ENCODE data around the gene NR4A3.
"Not testable (repeated sequence)": the region's sequence is repeated elsewhere in the genome, so short reads cannot be mapped to it uniquely, and the experiment has no call there.

The NR4A3 gene

DNA sequence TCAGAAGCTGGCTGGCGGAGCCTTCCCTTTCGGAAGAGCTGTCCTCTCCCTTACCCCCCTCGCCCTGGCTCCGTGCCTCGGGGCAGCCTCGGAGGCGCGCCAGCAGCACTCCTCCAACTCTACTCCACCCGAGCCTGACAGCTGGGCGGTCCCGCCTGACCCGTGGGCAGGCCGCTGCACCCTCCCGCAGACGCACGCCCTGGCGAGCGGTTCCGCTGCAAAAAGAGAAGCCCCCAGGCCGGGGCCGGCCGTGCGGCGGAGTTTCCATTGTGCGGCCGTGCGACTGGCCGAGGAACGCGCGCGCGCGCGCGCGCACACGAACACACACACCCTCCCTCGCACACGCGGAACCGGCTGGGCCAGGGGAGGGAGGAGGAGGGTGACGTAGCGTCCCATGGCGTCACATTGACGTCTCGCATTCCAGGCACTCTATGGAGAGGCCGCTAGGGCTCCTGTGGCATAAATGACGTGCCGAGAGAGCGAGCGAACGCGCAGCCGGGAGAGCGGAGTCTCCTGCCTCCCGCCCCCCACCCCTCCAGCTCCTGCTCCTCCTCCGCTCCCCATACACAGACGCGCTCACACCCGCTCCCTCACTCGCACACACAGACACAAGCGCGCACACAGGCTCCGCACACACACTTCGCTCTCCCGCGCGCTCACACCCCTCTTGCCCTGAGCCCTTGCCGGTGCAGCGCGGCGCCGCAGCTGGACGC lies at the start of gene NR4A3:
Gene NR4A3 (plus strand): TSS at position 490 of the 713 bp plus-strand sequence. CDS start 6,158 bp downstream, outside the sequence.
- peak within 1 kb of the TSS; percentile 99 for H3K27ac Mint-ChIP-seq
- H3K4me1 Mint-ChIP-seq (ENCODE audit: low read depth) = peaks cover 84% of the 10 kb centered on the region
- H3K36me3 Mint-ChIP-seq (ENCODE audit: low read depth) = peaks cover 42% of the 10 kb centered on the region
- peak within 1 kb of the TSS; percentile 98 for H3K4me3 Mint-ChIP-seq
- peaks cover 15% of the 10 kb centered on the region for H3K27me3 Mint-ChIP-seq
- H3K9me3 Mint-ChIP-seq = no peaks in the 10 kb centered on the region
- DNase-seq = peak; percentile 87

DNA sequence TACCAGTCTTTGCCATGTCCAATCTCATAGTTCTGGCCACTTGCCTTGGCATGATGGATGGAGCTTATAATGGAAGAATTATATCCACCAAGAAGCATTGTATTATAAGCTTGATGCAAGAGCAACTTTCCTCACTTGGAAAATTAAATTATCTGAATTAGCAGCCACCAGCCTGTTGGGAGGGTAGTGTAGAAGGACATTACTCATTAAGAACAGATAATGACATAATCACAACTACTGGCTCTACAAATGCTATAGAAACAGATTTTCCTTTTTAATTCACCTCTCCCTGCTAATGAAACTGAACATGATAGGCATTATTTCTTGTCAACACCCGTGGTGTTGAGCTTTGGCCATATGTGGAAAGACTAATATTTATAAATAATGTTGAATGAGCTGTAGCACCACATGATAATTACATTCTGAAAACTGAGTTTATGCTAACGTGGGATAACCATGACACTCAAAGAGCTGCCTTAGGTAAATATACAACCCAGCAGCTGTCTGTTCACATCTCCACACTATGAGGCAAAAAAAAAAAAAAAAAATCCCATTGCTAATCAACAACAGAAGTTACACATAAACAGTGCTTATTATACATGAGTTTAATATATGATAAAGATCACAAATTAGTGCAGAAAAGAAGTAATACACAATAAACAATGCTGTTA lies 48.1 kb upstream of the NR4A3 start:
- Mint-ChIP-seq H3K36me3 (ENCODE audit: low read depth) (no peaks in the 10 kb centered on the region), H3K27ac (no peak overlapping the region), H3K27me3 (peaks cover 19% of the 10 kb centered on the region), H3K4me3 (no peak overlapping the region), H3K4me1 (ENCODE audit: low read depth) (peaks cover 10% of the 10 kb centered on the region), H3K9me3 (no peaks in the 10 kb centered on the region)
- no peak for DNase-seq

DNA sequence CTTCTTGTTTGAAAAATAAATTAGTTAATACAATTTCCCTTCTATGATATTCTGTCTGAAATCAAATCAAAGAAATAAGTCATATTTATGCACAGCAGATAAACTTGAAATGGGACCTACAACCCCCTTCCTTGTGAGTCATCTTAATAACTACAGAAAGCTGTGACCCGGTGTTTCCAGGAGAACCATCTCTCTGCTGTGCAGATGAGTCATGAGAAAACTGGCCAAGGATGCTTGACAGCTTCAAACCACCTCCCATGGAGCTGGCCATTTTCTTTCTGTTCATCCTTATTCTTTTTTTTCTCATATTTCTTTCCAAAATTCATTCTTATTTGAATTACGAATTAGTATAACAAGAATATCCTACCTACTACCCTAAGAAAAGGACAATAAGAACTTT lies 43.4 kb upstream of the NR4A3 start:
- Mint-ChIP-seq H3K27ac (no peak overlapping the region), H3K4me3 (no peak overlapping the region), H3K4me1 (ENCODE audit: low read depth) (peaks cover 25% of the 10 kb centered on the region), H3K9me3 (no peaks in the 10 kb centered on the region), H3K27me3 (peaks cover 22% of the 10 kb centered on the region), H3K36me3 (ENCODE audit: low read depth) (no peaks in the 10 kb centered on the region)
- DNase-seq = no peak

DNA sequence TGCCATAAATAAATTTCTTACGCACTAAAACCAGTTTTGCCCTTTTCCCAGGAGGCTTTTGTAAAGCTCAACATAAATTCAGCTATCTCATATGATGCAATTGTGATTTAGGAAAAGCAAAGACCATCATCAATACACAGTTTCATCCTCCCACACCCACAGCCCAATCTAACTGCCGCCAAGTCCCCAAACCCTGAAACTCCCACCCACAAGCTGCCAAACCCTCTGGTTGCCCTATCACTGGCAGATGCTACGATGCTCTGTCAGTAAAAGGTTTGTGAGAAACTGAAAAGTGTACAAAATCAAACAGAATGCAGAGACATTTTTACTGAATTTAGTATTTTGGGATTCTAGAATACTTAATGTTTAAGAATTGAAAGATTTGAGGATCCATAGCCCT lies 42.8 kb upstream of the NR4A3 start:
- Mint-ChIP-seq H3K36me3 (ENCODE audit: low read depth) (no peaks in the 10 kb centered on the region), H3K9me3 (no peaks in the 10 kb centered on the region), H3K4me1 (ENCODE audit: low read depth) (peaks cover 27% of the 10 kb centered on the region), H3K27me3 (peaks cover 26% of the 10 kb centered on the region), H3K4me3 (no peak overlapping the region), H3K27ac (peak overlapping the region; percentile 51)
- DNase-seq = no peak

DNA sequence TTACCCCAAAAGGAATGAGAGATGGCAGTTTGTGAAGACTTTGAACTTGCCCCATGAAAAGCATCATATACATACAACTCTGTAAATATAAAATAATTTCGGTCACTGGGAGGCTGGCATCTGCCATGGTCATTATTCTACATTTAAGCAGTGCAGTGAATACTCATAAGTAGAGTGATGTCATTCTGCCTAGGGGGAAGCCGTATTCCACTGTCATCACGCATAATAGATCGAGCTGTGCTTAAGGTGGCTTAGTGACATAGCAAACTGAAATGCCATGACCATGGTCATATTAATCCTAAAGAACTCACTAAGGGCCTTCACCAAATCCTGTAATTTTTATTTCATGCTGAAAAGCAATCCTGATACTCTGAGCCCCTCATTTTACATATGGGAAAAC lies 42.4 kb upstream of the NR4A3 start:
- Mint-ChIP-seq H3K4me1 (ENCODE audit: low read depth) (peaks cover 27% of the 10 kb centered on the region), H3K4me3 (no peak overlapping the region), H3K27me3 (peaks cover 29% of the 10 kb centered on the region), H3K27ac (peak overlapping the region; percentile 51), H3K36me3 (ENCODE audit: low read depth) (no peaks in the 10 kb centered on the region), H3K9me3 (no peaks in the 10 kb centered on the region)
- no peak for DNase-seq

DNA sequence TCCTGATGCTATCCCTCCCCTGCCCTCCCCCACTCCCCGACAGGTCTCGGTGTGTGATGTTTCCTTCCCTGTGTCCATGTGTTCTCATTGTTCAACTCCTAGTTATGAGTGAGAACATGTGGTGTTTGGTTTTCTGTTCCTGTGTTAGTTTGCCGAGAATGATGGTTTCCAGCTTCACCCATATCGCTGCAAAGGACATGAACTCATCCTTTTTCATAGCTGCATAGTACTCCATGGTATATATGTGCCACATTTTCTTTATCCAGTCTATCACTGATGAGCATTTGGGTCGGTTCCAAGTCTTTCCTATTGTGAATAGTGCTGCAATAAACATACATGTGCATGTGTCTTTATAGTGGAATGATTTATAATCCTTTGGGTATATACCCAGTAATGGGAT lies 39.3 kb upstream of the NR4A3 start:
- Mint-ChIP-seq H3K27me3 (peaks cover 48% of the 10 kb centered on the region), H3K4me1 (ENCODE audit: low read depth) (peaks cover 27% of the 10 kb centered on the region)
- H3K27ac Mint-ChIP-seq; DNase-seq; H3K36me3 Mint-ChIP-seq (ENCODE audit: low read depth); H3K4me3 Mint-ChIP-seq; H3K9me3 Mint-ChIP-seq: not testable (repeated sequence)

DNA sequence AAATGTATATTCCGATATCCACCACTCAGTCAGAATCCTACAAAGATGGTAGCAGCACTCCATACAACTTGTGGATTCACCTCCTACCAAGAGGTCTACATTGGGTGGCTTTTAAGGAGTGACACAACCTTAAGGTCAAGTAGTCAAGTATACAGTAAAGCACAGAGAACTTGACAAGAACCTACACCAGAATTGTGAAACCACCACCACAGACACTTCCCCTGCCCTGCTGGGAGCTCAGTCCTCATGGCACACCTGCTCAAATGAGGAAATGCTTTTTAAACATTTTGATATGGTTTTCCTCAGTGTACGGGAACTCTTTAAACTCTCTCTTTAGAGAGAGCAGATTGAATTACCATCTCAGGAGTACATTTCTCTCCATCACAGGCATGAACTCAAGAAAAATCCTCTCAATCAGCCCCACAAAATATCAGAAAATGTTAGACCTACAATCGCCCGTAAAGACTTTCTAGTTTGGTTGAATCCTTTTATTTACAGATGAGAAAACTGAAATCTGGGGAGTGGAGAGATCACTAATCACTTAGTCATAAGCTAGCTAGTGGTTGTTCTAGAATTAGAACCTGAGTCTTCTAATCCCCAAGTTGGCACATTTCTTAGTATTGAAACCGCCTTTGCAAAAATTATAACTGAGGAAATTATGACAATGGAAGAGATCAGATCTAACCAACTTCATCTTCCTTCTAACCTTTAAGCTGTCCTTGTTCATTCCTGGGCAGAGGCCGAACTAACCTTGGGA lies 38.5 kb upstream of the NR4A3 start:
- no peaks in the 10 kb centered on the region for H3K36me3 Mint-ChIP-seq (ENCODE audit: low read depth)
- H3K4me1 Mint-ChIP-seq (ENCODE audit: low read depth) = peaks cover 22% of the 10 kb centered on the region
- no peak overlapping the region for H3K4me3 Mint-ChIP-seq
- peaks cover 53% of the 10 kb centered on the region for H3K27me3 Mint-ChIP-seq
- no peak for DNase-seq
- no peaks in the 10 kb centered on the region for H3K9me3 Mint-ChIP-seq
- H3K27ac Mint-ChIP-seq = no peak overlapping the region

DNA sequence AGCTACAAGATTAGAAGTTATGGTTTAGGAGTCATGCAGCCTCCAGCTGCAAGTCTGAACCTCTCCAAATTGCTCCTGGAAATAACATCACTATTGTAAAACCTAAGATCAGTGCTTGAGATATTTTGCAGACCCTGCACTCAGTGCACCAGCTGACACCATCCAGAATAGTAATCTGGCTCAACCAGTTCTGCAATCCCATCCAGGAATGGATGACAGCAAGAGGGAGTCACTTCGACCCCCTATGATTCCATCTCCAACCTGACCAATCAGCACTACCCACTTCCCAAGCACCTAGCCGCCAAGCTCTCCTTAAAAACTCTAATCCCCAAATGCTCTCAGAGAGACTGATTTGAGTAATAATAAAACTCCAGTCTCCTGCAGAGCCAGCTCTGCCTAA lies 37.9 kb upstream of the NR4A3 start:
- Mint-ChIP-seq H3K36me3 (ENCODE audit: low read depth) (no peaks in the 10 kb centered on the region), H3K27me3 (peaks cover 55% of the 10 kb centered on the region), H3K9me3 (no peaks in the 10 kb centered on the region), H3K27ac (no peak overlapping the region), H3K4me3 (no peak overlapping the region), H3K4me1 (ENCODE audit: low read depth) (peaks cover 15% of the 10 kb centered on the region)
- no peak for DNase-seq

DNA sequence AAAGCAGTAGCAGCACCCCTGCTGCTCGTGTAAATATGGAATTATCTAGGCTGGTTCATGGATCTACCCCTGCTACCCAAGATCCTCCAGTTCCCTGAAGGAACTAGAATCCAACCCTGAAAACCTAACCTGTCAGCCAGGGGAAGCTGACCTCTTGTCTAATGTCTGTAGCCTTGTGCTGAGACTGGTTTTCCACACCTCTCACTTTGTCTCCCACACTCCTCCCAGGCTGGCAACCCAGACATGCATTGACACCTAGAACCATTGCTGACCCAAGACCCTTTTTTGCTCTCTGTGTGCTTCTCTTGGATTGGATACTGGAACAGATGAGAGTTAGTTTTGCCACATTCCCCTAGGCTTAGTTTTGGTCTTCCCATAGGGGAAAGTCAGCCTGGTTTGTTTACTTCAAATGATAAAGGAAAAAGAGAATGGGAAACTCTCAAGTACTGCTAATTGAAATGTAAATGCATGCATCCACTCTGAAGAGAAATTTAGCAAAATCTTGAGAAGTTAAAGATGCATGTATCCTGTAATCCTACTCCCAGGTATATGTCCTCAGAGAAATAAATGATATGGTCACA lies 36.6 kb upstream of the NR4A3 start:
- Mint-ChIP-seq H3K4me1 (ENCODE audit: low read depth) (peaks cover 7% of the 10 kb centered on the region), H3K36me3 (ENCODE audit: low read depth) (no peaks in the 10 kb centered on the region), H3K9me3 (no peaks in the 10 kb centered on the region), H3K27ac (no peak overlapping the region), H3K4me3 (no peak overlapping the region), H3K27me3 (peaks cover 64% of the 10 kb centered on the region)
- DNase-seq = no peak

DNA sequence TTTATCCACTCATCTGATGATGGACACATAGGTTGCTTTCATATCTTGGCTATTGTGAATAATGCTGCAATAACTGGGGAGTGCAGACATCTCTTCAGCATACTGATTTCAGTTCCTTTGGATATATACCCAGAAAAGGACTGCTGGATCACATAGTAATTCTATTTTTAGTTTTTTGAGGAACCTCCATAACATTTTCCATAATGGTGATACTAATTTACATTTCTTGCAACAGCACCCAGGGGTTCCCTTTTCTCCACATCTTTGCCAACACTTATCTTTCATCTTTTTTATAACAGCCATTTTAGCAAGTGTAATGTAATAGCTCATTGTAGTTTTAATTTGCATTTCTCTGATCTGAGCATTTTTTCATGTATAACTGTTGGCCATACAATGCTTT lies 34.1 kb upstream of the NR4A3 start:
- H3K27ac Mint-ChIP-seq = no peak overlapping the region
- H3K4me3 Mint-ChIP-seq = no peak overlapping the region
- H3K4me1 Mint-ChIP-seq (ENCODE audit: low read depth) = peaks cover 7% of the 10 kb centered on the region
- no peak for DNase-seq
- H3K9me3 Mint-ChIP-seq = no peaks in the 10 kb centered on the region
- no peaks in the 10 kb centered on the region for H3K36me3 Mint-ChIP-seq (ENCODE audit: low read depth)
- peaks cover 59% of the 10 kb centered on the region for H3K27me3 Mint-ChIP-seq

DNA sequence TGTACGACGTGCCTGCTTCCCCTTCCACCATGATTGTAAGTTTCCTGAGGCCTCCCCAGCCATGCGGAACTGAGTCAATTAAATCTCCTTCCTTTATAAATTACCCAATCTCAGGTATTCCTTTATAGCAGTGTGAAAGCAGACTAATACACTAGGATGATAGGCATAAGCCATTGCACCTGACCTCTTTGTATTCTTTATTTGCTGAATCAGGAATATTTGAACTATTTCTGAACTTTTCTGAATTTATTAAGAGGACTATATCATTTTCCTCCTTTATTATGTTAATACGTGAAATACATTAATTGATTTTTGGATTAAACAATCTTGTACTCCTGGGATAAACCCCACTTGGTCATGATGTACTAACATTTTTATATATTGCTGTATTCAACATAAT lies 28.2 kb upstream of the NR4A3 start:
- peaks cover 37% of the 10 kb centered on the region for H3K27me3 Mint-ChIP-seq
- no peak overlapping the region for H3K27ac Mint-ChIP-seq
- H3K36me3 Mint-ChIP-seq (ENCODE audit: low read depth) = no peaks in the 10 kb centered on the region
- H3K9me3 Mint-ChIP-seq = no peaks in the 10 kb centered on the region
- H3K4me1 Mint-ChIP-seq (ENCODE audit: low read depth) = no peaks in the 10 kb centered on the region
- H3K4me3 Mint-ChIP-seq = no peak overlapping the region
- no peak for DNase-seq

DNA sequence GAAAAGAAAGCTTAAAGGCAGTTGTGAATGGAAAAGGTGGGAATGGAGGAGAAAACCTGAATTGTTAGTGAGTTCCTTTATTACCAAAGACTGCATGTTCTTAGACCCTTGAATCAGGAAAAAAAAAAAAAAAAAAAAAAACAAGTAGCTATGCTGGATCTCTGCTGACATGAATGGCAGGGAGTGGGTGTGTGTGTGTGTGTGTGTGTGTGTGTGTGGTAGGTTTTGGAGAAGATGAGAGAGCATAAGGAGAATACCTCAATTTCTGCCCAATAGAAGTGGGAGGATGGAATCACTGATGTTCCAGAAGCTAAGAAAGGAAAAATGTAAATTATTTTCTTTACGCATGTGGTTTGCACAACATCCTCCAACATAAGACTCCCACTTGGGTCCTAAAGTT lies 25.5 kb upstream of the NR4A3 start:
- no peak overlapping the region for H3K27ac Mint-ChIP-seq
- no peaks in the 10 kb centered on the region for H3K36me3 Mint-ChIP-seq (ENCODE audit: low read depth)
- H3K4me3 Mint-ChIP-seq = no peak overlapping the region
- H3K27me3 Mint-ChIP-seq = peaks cover 21% of the 10 kb centered on the region
- H3K9me3 Mint-ChIP-seq = no peaks in the 10 kb centered on the region
- DNase-seq = no peak
- H3K4me1 Mint-ChIP-seq (ENCODE audit: low read depth) = no peaks in the 10 kb centered on the region

DNA sequence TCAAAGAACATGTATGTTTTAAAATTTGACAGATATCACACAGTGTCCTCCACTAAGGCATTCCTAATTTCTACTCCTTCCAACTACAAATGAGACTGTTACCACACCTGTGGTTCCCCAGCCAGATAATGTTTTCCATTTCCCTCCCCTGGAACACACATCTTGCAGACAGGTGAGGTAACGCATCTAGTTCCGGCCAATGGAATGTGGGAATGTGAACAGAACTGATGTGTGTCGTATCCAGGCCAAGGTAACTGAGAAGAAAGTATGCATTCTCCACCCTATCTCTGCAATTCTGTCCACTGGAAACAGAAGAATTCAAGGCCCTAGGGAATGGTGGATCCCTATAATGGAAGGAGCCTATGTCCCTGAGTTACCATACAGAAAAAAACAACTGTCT lies 19.9 kb upstream of the NR4A3 start:
- H3K4me1 Mint-ChIP-seq (ENCODE audit: low read depth) = no peaks in the 10 kb centered on the region

DNA sequence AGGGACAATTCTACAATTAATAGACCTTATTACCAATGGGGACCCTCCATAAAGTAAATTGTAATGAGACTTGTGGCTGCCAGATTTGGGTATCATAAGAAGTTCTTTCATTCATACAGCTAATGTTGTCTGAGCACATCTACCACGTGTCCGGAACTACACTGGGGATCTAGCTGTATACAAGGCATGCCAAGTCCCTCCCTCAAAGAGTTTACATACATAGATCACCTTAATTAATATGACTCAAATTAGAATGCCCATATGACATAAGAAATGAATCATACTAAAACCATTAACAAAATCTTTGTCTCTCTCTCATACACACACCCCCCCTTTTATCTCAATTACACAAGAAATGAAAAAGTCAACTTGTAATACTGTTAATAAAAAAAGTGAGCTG lies 18.0 kb upstream of the NR4A3 start:
- H3K27ac Mint-ChIP-seq = no peak overlapping the region
- peaks cover 11% of the 10 kb centered on the region for H3K4me1 Mint-ChIP-seq (ENCODE audit: low read depth)
- H3K9me3 Mint-ChIP-seq = no peaks in the 10 kb centered on the region
- no peaks in the 10 kb centered on the region for H3K36me3 Mint-ChIP-seq (ENCODE audit: low read depth)
- DNase-seq = no peak
- H3K27me3 Mint-ChIP-seq = no peaks in the 10 kb centered on the region
- H3K4me3 Mint-ChIP-seq = no peak overlapping the region

More for the DNA sequence above, 19.9 kb upstream of the NR4A3 start:
- H3K27me3 Mint-ChIP-seq = no peaks in the 10 kb centered on the region
- no peaks in the 10 kb centered on the region for H3K36me3 Mint-ChIP-seq (ENCODE audit: low read depth)
- no peak overlapping the region for H3K4me3 Mint-ChIP-seq
- no peak for DNase-seq
- H3K27ac Mint-ChIP-seq = no peak overlapping the region
- H3K9me3 Mint-ChIP-seq = no peaks in the 10 kb centered on the region

Measured in activated T-cell treated with anti-CD3 and anti-CD28 coated beads, Interleukin-2, amount 50 U/mL, for 24 hours (primary cell).